ENCODE measurements around the gene STIMATE. TPM values are rescaled to one million over a fixed set of nuclear protein-coding genes. Genes with fewer than 3 reads are reported as not detected.
A peak's percentile ranks its signal among the peaks of the same experiment; 100 is the strongest.

STIMATE gene
- 9.0 and 17.4 TPM in 2 replicates for total RNA-seq
- polyA plus RNA-seq, result 4.8 and 7.3 TPM in 2 replicates

GRCh38 chr3:52897130-52898122 lies at the start of gene STIMATE:
Gene STIMATE, minus strand, starts transcription at chr3:52897548. Its CDS starts 98 bp downstream, at chr3:52897450.
- Histone ChIP-seq H3K27me3 (peaks cover 4% of the 10 kb centered on the region), H3K9me3 (ENCODE audit: low read depth) (no peaks in the 10 kb centered on the region), H3K4me1 (ENCODE audit: low read depth) (peaks cover 6% of the 10 kb centered on the region), H3K4me3 (peak within 1 kb of the TSS; percentile 57), H3K27ac (no peak within 1 kb of the TSS), H3K36me3 (no peaks in the 10 kb centered on the region)
- DNase-seq (ENCODE audit: low read depth in 1 of 2, low spot score in 1 of 2), result peak; percentile 82 to 91
- no peak for TF ChIP-seq CTCF (IDR thresholded peaks at IDR 0.05; ENCODE audit: low read depth, low read length)

- no peak for TF ChIP-seq CTCF (IDR thresholded peaks at IDR 0.05; ENCODE audit: low read depth, low read length)
- Histone ChIP-seq H3K27ac (no peak overlapping the region), H3K4me1 (ENCODE audit: low read depth) (no peaks in the 10 kb centered on the region), H3K9me3 (ENCODE audit: low read depth) (no peaks in the 10 kb centered on the region), H3K27me3 (no peaks in the 10 kb centered on the region), H3K4me3 (no peak overlapping the region), H3K36me3 (no peaks in the 10 kb centered on the region)
- DNase-seq (ENCODE audit: low read depth in 1 of 2, low spot score in 1 of 2), result no peak
Measured at GRCh38 chr3:52939600-52939999, 42.3 kb upstream of the STIMATE start.

GRCh38 chr3:52934630-52935530 lies 37.5 kb upstream of the STIMATE start:
- DNase-seq (ENCODE audit: low read depth in 1 of 2, low spot score in 1 of 2), result peak; percentile 61 to 69
- Histone ChIP-seq H3K36me3 (no peaks in the 10 kb centered on the region), H3K4me1 (ENCODE audit: low read depth) (no peaks in the 10 kb centered on the region), H3K4me3 (no peak overlapping the region), H3K27me3 (no peaks in the 10 kb centered on the region), H3K27ac (no peak overlapping the region), H3K9me3 (ENCODE audit: low read depth) (no peaks in the 10 kb centered on the region)
- peak; percentile 91 for TF ChIP-seq CTCF (IDR thresholded peaks at IDR 0.05; ENCODE audit: low read depth, low read length)

- TF ChIP-seq CTCF (IDR thresholded peaks at IDR 0.05; ENCODE audit: low read depth, low read length), result no peak
- H3K36me3 ChIP-seq, result no peaks in the 10 kb centered on the region
Measured at GRCh38 chr3:52931889-52932288, 34.5 kb upstream of the STIMATE start.

GRCh38 chr3:52931328-52931727 lies 34.0 kb upstream of the STIMATE start:
- no peaks in the 10 kb centered on the region for H3K27me3 ChIP-seq
- H3K36me3 ChIP-seq, result no peaks in the 10 kb centered on the region
- no peak overlapping the region for H3K27ac ChIP-seq
- TF ChIP-seq CTCF (IDR thresholded peaks at IDR 0.05; ENCODE audit: low read depth, low read length), result no peak
- H3K9me3 ChIP-seq (ENCODE audit: low read depth), result no peaks in the 10 kb centered on the region
- H3K4me1 ChIP-seq (ENCODE audit: low read depth), result no peaks in the 10 kb centered on the region
- H3K4me3 ChIP-seq, result no peak overlapping the region
- no peak for DNase-seq (ENCODE audit: low read depth in 1 of 2, low spot score in 1 of 2)

More at GRCh38 chr3:52931889-52932288, 34.5 kb upstream of the STIMATE start:
- Histone ChIP-seq H3K4me3 (no peak overlapping the region), H3K27me3 (no peaks in the 10 kb centered on the region), H3K9me3 (ENCODE audit: low read depth) (no peaks in the 10 kb centered on the region), H3K4me1 (ENCODE audit: low read depth) (no peaks in the 10 kb centered on the region), H3K27ac (no peak overlapping the region)
- DNase-seq (ENCODE audit: low read depth in 1 of 2, low spot score in 1 of 2), result no peak

All from cardiac muscle cell (in vitro differentiated cells and primary cell).